Prostate gland (tissue), 2 donors: ENCODE measurements around the gene BRF1.

Experiments used
- CTCF ChIP-seq, 4 experiments: fragments of 200-600 bp in 2 of 4; fragments of 450-650 bp in 2 of 4; sonication (generic) in 2 of 4; IDR thresholded peaks; 1 replicate in 3 of 4; 2 replicates in 1 of 4; pipeline ENCODE4 v1.5.1; 2016 to 2019; ENCODE audit warnings: antibody characterized with exemption in 4 of 4, mild to moderate bottlenecking in 2 of 4, moderate library complexity in 2 of 4
- POLR2A ChIP-seq: fragments of 450-650 bp; IDR thresholded peaks from one replicate; pipeline ENCODE4 v1.6.1; 2016; ENCODE audit warnings: antibody characterized with exemption, mild to moderate bottlenecking
- POLR2AphosphoS5 ChIP-seq: sonication (generic); formaldehyde crosslinking; IDR thresholded peaks from one replicate; pipeline ENCODE4 v1.6.1; 2017; ENCODE audit warnings: antibody characterized with exemption

GRCh38 chr14:105329411-105330150, 28.8 kb upstream of the BRF1 start:
- TF ChIP-seq CTCF (IDR thresholded peaks at IDR 0.05) (no peak), POLR2AphosphoS5 (no peak), POLR2A (no peak)
